H1 (cell line): ENCODE results near the gene BRD4. TPM values are rescaled to one million over a fixed set of nuclear protein-coding genes. Genes with fewer than 3 reads are reported as not detected.

Experiments used
- CTCF ChIA-PET: fragments of 300-600 bp; sonication (Branson Sonifier 250); formaldehyde crosslinking; loops from one replicate; lab custom pipeline; 2021; ENCODE audit not compliant: partially characterized antibody; lab: Charles Lee
- POLR2A ChIA-PET: fragments of 300-600 bp; sonication (Branson Sonifier 250); formaldehyde crosslinking; loops from one replicate; lab custom pipeline; 2021; ENCODE audit warnings: inconsistent platforms; ENCODE audit not compliant: partially characterized antibody; lab: Charles Lee
- DNase-seq, 2 experiments: peaks; one replicate each; pipeline versions ENCODE4 v3.0.0 to v3.0.0-alpha.2; 2010 to 2022; ENCODE audit warnings: low spot score in 2 of 2, low read depth in 1 of 2, mixed read lengths in 1 of 2
- FAIRE-seq: peaks from 2 replicates; lab custom pipeline; 2011; peaks lifted over from hg19 to GRCh38; lab: Jason Lieb, UNC
- H2AFZ ChIP-seq: 2 replicates; pipeline ENCODE4 v1.8.1; 2012; ENCODE audit warnings: low read length, inconsistent platforms
- H2AK5ac ChIP-seq: 2 replicates; pipeline ENCODE4 v1.6.1; 2013; ENCODE audit warnings: low read depth, low read length
- H2BK120ac ChIP-seq: replicated peaks from 2 replicates; pipeline ENCODE3; 2013; ENCODE audit warnings: low read depth, low read length, inconsistent platforms
- H2BK12ac ChIP-seq: 2 replicates; pipeline ENCODE4 v1.6.1; 2013; ENCODE audit warnings: low read depth, low read length
- H2BK15ac ChIP-seq: 2 replicates; pipeline ENCODE4 v1.6.1; 2013; ENCODE audit warnings: low read length
- H2BK20ac ChIP-seq: 2 replicates; pipeline ENCODE4 v1.6.1; 2013; ENCODE audit warnings: low read length
- H2BK5ac ChIP-seq: 2 replicates; pipeline ENCODE4 v1.6.1; 2013; ENCODE audit warnings: low read depth, low read length
- H3K14ac ChIP-seq: 2 replicates; pipeline ENCODE4 v1.6.1; 2013; ENCODE audit warnings: inconsistent platforms; ENCODE audit not compliant: insufficient read length
- H3K18ac ChIP-seq: 2 replicates; pipeline ENCODE4 v1.6.1; 2013; ENCODE audit warnings: low read length; ENCODE audit errors: extremely low read depth
- H3K23ac ChIP-seq: 2 replicates; pipeline ENCODE4 v1.6.1; 2013; ENCODE audit warnings: inconsistent platforms; ENCODE audit not compliant: insufficient read length
- H3K23me2 ChIP-seq: 2 replicates; pipeline ENCODE4 v1.6.1; 2013; ENCODE audit warnings: low read depth, low read length
- H3K27ac ChIP-seq: 2 replicates; pipeline ENCODE4 v1.6.1; 2011; ENCODE audit warnings: low read depth, low read length, inconsistent platforms
- H3K27me3 ChIP-seq, 4 experiments: replicated peaks in 1 of 4; 1 replicate in 1 of 4; 2 replicates in 3 of 4; pipeline versions ENCODE4 v1.6.1 to v1.8.1; 2011 to 2013; ENCODE audit warnings: low read length in 3 of 4, mild to moderate bottlenecking in 3 of 4, inconsistent platforms in 2 of 4, mixed read lengths in 2 of 4, moderate library complexity in 1 of 4; ENCODE audit not compliant: control insufficient read depth in 3 of 4, insufficient read depth in 3 of 4; ENCODE audit errors: extremely low read depth in 1 of 4
- H3K36me3 ChIP-seq, 4 experiments: 2 replicates each; pipeline versions ENCODE4 v1.6.1 to v1.8.1; 2011 to 2013; ENCODE audit warnings: mild to moderate bottlenecking in 4 of 4, low read length in 3 of 4, moderate library complexity in 2 of 4, control low read depth in 1 of 4, inconsistent platforms in 1 of 4; ENCODE audit not compliant: insufficient read depth in 4 of 4, control insufficient read depth in 2 of 4
- H3K4ac ChIP-seq: replicated peaks from 2 replicates; pipeline ENCODE3; 2013; ENCODE audit warnings: low read length, low read depth, mixed read lengths, inconsistent platforms; ENCODE audit not compliant: insufficient read length
- H3K4me1 ChIP-seq, 4 experiments: replicated peaks in 1 of 4; 1 replicate in 1 of 4; 2 replicates in 3 of 4; pipeline versions ENCODE4 v1.6.1 to v1.8.1; 2011 to 2013; ENCODE audit warnings: low read length in 3 of 4, inconsistent platforms in 2 of 4, mixed read lengths in 1 of 4; ENCODE audit not compliant: insufficient read depth in 4 of 4, control insufficient read depth in 3 of 4
- H3K4me2 ChIP-seq, 2 experiments: 2 replicates each; pipeline versions ENCODE4 v1.6.1 to v1.8.1; 2011 to 2013; ENCODE audit warnings: low read depth in 2 of 2, low read length in 2 of 2, control low read depth in 1 of 2, inconsistent platforms in 1 of 2, mild to moderate bottlenecking in 1 of 2; ENCODE audit not compliant: insufficient read depth in 1 of 2
- H3K4me3 ChIP-seq, 4 experiments: fragments of 200-600, 300-600 bp in 1 of 4; sonication (generic), shearing (Covaris generic), sonication (Bioruptor Twin) in 1 of 4; 2 replicates each; pipeline versions ENCODE4 v1.5.1 to v1.8.1; 2011 to 2016; ENCODE audit warnings: low read length in 4 of 4, low read depth in 3 of 4, control low read depth in 2 of 4, inconsistent platforms in 2 of 4, mild to moderate bottlenecking in 2 of 4, mixed read lengths in 1 of 4, moderate library complexity in 1 of 4; ENCODE audit not compliant: insufficient read depth in 2 of 4; ENCODE audit errors: extremely low read depth in 1 of 4
- H3K56ac ChIP-seq: replicated peaks from 2 replicates; pipeline ENCODE3; 2013; ENCODE audit warnings: low read depth, mild to moderate bottlenecking, mixed read lengths, low read length, inconsistent platforms; ENCODE audit not compliant: insufficient read length
- H3K79me1 ChIP-seq: 2 replicates; pipeline ENCODE4 v1.6.1; 2013; ENCODE audit warnings: low read depth, low read length, control low read depth
- H3K79me2 ChIP-seq, 2 experiments: 2 replicates each; pipeline versions ENCODE4 v1.6.1 to v1.8.1; 2012 to 2013; ENCODE audit warnings: low read length in 2 of 2, mild to moderate bottlenecking in 2 of 2, inconsistent platforms in 1 of 2; ENCODE audit not compliant: insufficient read depth in 2 of 2, control insufficient read depth in 1 of 2
- H3K9ac ChIP-seq, 4 experiments: replicated peaks in 1 of 4; 1 replicate in 1 of 4; 2 replicates in 3 of 4; pipeline versions ENCODE4 v1.6.1 to v1.8.1; 2011 to 2013; ENCODE audit warnings: low read depth in 3 of 4, low read length in 3 of 4, control low read depth in 2 of 4, mild to moderate bottlenecking in 2 of 4, moderate library complexity in 2 of 4, inconsistent platforms in 1 of 4; ENCODE audit errors: extremely low read depth in 1 of 4
- H3K9me3 ChIP-seq, 2 experiments: 2 replicates each; pipeline versions ENCODE4 v1.6.1 to v1.8.1; 2012 to 2013; ENCODE audit warnings: mild to moderate bottlenecking in 2 of 2, moderate library complexity in 2 of 2, control low read depth in 1 of 2, inconsistent platforms in 1 of 2, low read depth in 1 of 2, low read length in 1 of 2, mixed read lengths in 1 of 2; ENCODE audit not compliant: insufficient read depth in 2 of 2
- H4K20me1 ChIP-seq, 2 experiments: replicated peaks in 1 of 2; 2 replicates each; pipeline versions ENCODE3 to v1.8.1; 2011 to 2013; ENCODE audit warnings: inconsistent platforms in 2 of 2, low read length in 2 of 2, mild to moderate bottlenecking in 1 of 2; ENCODE audit not compliant: insufficient read depth in 2 of 2, control insufficient read depth in 1 of 2
- H4K5ac ChIP-seq: 2 replicates; pipeline ENCODE4 v1.6.1; 2013; ENCODE audit warnings: low read length, low read depth, mixed read lengths, inconsistent platforms; ENCODE audit not compliant: insufficient read length
- H4K8ac ChIP-seq: 2 replicates; pipeline ENCODE4 v1.8.0; 2013; ENCODE audit warnings: mild to moderate bottlenecking, moderate library complexity, low read length, inconsistent platforms; ENCODE audit not compliant: insufficient read depth; ENCODE audit errors: extremely low read depth
- H4K91ac ChIP-seq: replicated peaks from 2 replicates; pipeline ENCODE3; 2013; ENCODE audit warnings: low read length, mixed read lengths, inconsistent platforms; ENCODE audit not compliant: insufficient read length
- BACH1 ChIP-seq: IDR thresholded peaks from 2 replicates; pipeline ENCODE4 v1.6.1; 2012; ENCODE audit warnings: low read length, improper control_type of control experiment
- CBX8 ChIP-seq: fragments of 300-800, 300-1000 bp; sonication (generic); IDR thresholded peaks from 2 replicates; pipeline ENCODE4 v1.7.1; 2016; ENCODE audit warnings: low read depth, low read length, borderline replicate concordance
- CHD2 ChIP-seq: IDR thresholded peaks from 2 replicates; pipeline ENCODE4 v1.6.1; 2012; ENCODE audit warnings: low read length, improper control_type of control experiment
- CTCF ChIP-seq, 3 experiments: IDR thresholded peaks; 1 replicate in 2 of 3; 2 replicates in 1 of 3; pipeline versions ENCODE4 v1.5.1 to v1.6.1; 2011; ENCODE audit warnings: low read length in 3 of 3, mild to moderate bottlenecking in 3 of 3, inconsistent platforms in 2 of 3, low read depth in 1 of 3, moderate library complexity in 1 of 3; ENCODE audit not compliant: insufficient read depth in 1 of 3; ENCODE audit errors: control extremely low read depth in 1 of 3
- HDAC2 ChIP-seq, 2 experiments: fragments of 300-600 bp in 1 of 2; sonication (generic) in 1 of 2; IDR thresholded peaks; 2 replicates each; pipeline ENCODE4 v1.6.1; 2011 to 2012; ENCODE audit warnings: low read depth in 2 of 2, low read length in 2 of 2, mild to moderate bottlenecking in 2 of 2, moderate library complexity in 2 of 2, borderline replicate concordance in 1 of 2, inconsistent platforms in 1 of 2
- NRF1 ChIP-seq: IDR thresholded peaks from 2 replicates; pipeline ENCODE4 v1.6.1; 2011; ENCODE audit warnings: mild to moderate bottlenecking, low read depth, low read length, improper control_type of control experiment
- POU5F1 ChIP-seq: IDR thresholded peaks from 2 replicates; pipeline ENCODE4 v1.6.1; 2011; ENCODE audit warnings: low read depth, mild to moderate bottlenecking, low read length, moderate library complexity
- SIN3A ChIP-seq, 2 experiments: IDR thresholded peaks in 1 of 2; conservative IDR thresholded peaks in 1 of 2; 2 replicates each; pipeline ENCODE4 v1.6.1; 2011 to 2012; ENCODE audit warnings: low read length in 2 of 2, improper control_type of control experiment in 1 of 2, low read depth in 1 of 2, mild to moderate bottlenecking in 1 of 2
- SP4 ChIP-seq: IDR thresholded peaks from 2 replicates; pipeline ENCODE4 v1.6.1; 2012; ENCODE audit warnings: low read length, inconsistent platforms
- TCF12 ChIP-seq: IDR thresholded peaks from 2 replicates; pipeline ENCODE4 v1.6.1; 2011; ENCODE audit warnings: low read depth, mild to moderate bottlenecking, low read length
- YY1 ChIP-seq: IDR thresholded peaks from 2 replicates; pipeline ENCODE4 v1.6.1; 2011; ENCODE audit warnings: low read depth, mild to moderate bottlenecking, low read length
- WGBS, 2 experiments: shearing (Covaris generic) in 1 of 2; methylation state at CpG; one replicate each; pipeline versions ENCODE4 v1.1.6 to v1.1.7; 2013 to 2015; ENCODE audit warnings: low lambda C conversion rate in 2 of 2, mixed read lengths in 2 of 2, inconsistent platforms in 1 of 2, low coverage in 1 of 2, missing lambda C conversion rate in 1 of 2; ENCODE audit not compliant: insufficient replicate concordance in 2 of 2, insufficient coverage in 1 of 2, insufficient read length in 1 of 2; ENCODE audit errors: extremely low coverage in 1 of 2, missing lambda C conversion rate in 1 of 2; 5-methylcytosine and 5-hydroxymethylcytosine counted together
- polyA plus RNA-seq, 7 experiments: library from polyadenylated mRNA; depleted of rRNA in 3 of 7; stranded (reverse) in 5 of 7; unstranded in 2 of 7; fragments of >200 nt in 5 of 7; fragments of 200-250 nt in 2 of 7; gene quantifications; 1 replicate in 5 of 7; 2 replicates in 1 of 7; 4 replicates in 1 of 7; pipeline versions ENCODE4 v1.2.1 to v1.2.3, GENCODE V29; 2011 to 2013; ENCODE audit warnings: missing spikeins in 2 of 7, mixed read lengths in 2 of 7
- total RNA-seq: library from RNA; stranded (reverse); fragmentation: NEBNext Ultra II Directional; extraction: Animal tissue kit (Norgen Biotek cat#: 25700); gene quantifications from 2 replicates; pipeline ENCODE4 v1.2.1, GENCODE V29; 2021

Gene BRD4
- total and polyA plus RNA-seq, 2 of the 8 experiments (the other 6 are each of a cell fraction or from before 2014, with no cell fraction given): 14.1 to 146 TPM

GRCh38 chr19:15353908-15354307 lies 21.6 kb upstream of the BRD4 start:
- DNase-seq: no peak
- no peak overlapping the region for H3K4me3 ChIP-seq
- no peak overlapping the region for H3K18ac ChIP-seq
- no peak overlapping the region for H4K5ac ChIP-seq
- peaks cover 2 to 4% of the 10 kb centered on the region in 2 experiments for H4K20me1 ChIP-seq
- H3K56ac ChIP-seq: no peak overlapping the region
- no peak overlapping the region for H3K27ac ChIP-seq
- H3K23ac ChIP-seq: no peak overlapping the region
- H2AFZ ChIP-seq: no peak overlapping the region
- no peaks in the 10 kb centered on the region for H3K79me2 ChIP-seq
- FAIRE-seq: no peak
- CTCF ChIA-PET: interaction anchor here (1.3 to 1.6 kb wide), 2 partner anchors 66 to 253 kb away, joined by 3 read pairs; no protein-coding TSS in a partner anchor
- H2AK5ac ChIP-seq: no peak overlapping the region
- H3K9ac ChIP-seq: no peak overlapping the region
- 67% methylated on average over 4 of the region's 4 CpGs; no CpG with 5 or more reads in 1 of the 2 experiments for WGBS, 2 experiments
- no peak overlapping the region for H3K14ac ChIP-seq
- no peaks in the 10 kb centered on the region for H3K4me1 ChIP-seq
- no peak overlapping the region for H4K91ac ChIP-seq
- H2BK12ac ChIP-seq: no peak overlapping the region
- H2BK15ac ChIP-seq: no peak overlapping the region
- no peak overlapping the region for H3K4me2 ChIP-seq
- H3K36me3 ChIP-seq: peaks cover 11 to 42% (median 32%) of the 10 kb centered on the region in 4 experiments
- H3K79me1 ChIP-seq: no peaks in the 10 kb centered on the region
- H3K23me2 ChIP-seq: no peaks in the 10 kb centered on the region
- no peak overlapping the region for H2BK5ac ChIP-seq
- H3K9me3 ChIP-seq: no peaks in the 10 kb centered on the region
- POLR2A ChIA-PET: interaction anchor here (0.9 to 2.9 kb wide), 2 partner anchors 8 to 25 kb away, joined by 3 to 8 read pairs; partner anchors contain the start of gene AKAP8
- no peak overlapping the region for H2BK120ac ChIP-seq
- H4K8ac ChIP-seq: no peak overlapping the region
- no peaks in the 10 kb centered on the region for H3K27me3 ChIP-seq
- H3K4ac ChIP-seq: no peak overlapping the region
- no peak overlapping the region for H2BK20ac ChIP-seq
- TF ChIP-seq SP4: no peak
- no peak for TF ChIP-seq SIN3A (conservative IDR thresholded peaks at IDR 0.05 in 1 of 2, IDR thresholded peaks at IDR 0.05 in 1 of 2; ENCODE audit: low read depth in 1 of 2, low read length in 2 of 2)
- TF ChIP-seq TCF12: no peak
- TF ChIP-seq CHD2: no peak
- TF ChIP-seq POU5F1: no peak
- no peak for TF ChIP-seq NRF1
- no peak for TF ChIP-seq BACH1
- no peak for TF ChIP-seq CBX8
- no peak for TF ChIP-seq HDAC2 (IDR thresholded peaks at IDR 0.05; ENCODE audit: borderline replicate concordance in 1 of 2, low read depth in 2 of 2, low read length in 2 of 2)
- TF ChIP-seq YY1: no peak
- TF ChIP-seq CTCF (IDR thresholded peaks at IDR 0.05; ENCODE audit: control extremely low read depth in 1 of 3, insufficient read depth in 1 of 3, low read depth in 1 of 3, low read length in 3 of 3): no peak
